ENCODE results near the gene TBC1D5. TPM values are rescaled to one million over a fixed set of nuclear protein-coding genes. Genes with fewer than 3 reads are reported as not detected.

Gene TBC1D5
- total RNA-seq, 1 donor from 2014 or later = 55.6 TPM

- no peaks in the 10 kb centered on the region for H3K36me3 Mint-ChIP-seq (ENCODE audit: insufficient read depth)
- no peak for TF ChIP-seq CTCF (IDR thresholded peaks at IDR 0.05; ENCODE audit: unreplicated experiment)
- H3K4me3 Mint-ChIP-seq (ENCODE audit: low read depth) = no peak overlapping the region
- H3K27ac Mint-ChIP-seq = no peak overlapping the region
- no peaks in the 10 kb centered on the region for H3K9me3 Mint-ChIP-seq (ENCODE audit: low read depth)
- no peak for DNase-seq (ENCODE audit: low spot score, unreplicated experiment)
- no peaks in the 10 kb centered on the region for H3K4me1 Mint-ChIP-seq (ENCODE audit: low read depth)
- H3K27me3 Mint-ChIP-seq = no peaks in the 10 kb centered on the region
Measured at GRCh38 chr3:17310983-17311382, 431.4 kb downstream of the TBC1D5 start.

GRCh38 chr3:17307887-17308286, 434.5 kb downstream of the TBC1D5 start:
- H3K4me1 Mint-ChIP-seq (ENCODE audit: low read depth) = no peaks in the 10 kb centered on the region
- no peaks in the 10 kb centered on the region for H3K36me3 Mint-ChIP-seq (ENCODE audit: insufficient read depth)
- no peak overlapping the region for H3K4me3 Mint-ChIP-seq (ENCODE audit: low read depth)
- no peaks in the 10 kb centered on the region for H3K9me3 Mint-ChIP-seq (ENCODE audit: low read depth)
- TF ChIP-seq CTCF (IDR thresholded peaks at IDR 0.05; ENCODE audit: unreplicated experiment) = no peak
- no peak overlapping the region for H3K27ac Mint-ChIP-seq
- no peaks in the 10 kb centered on the region for H3K27me3 Mint-ChIP-seq
- DNase-seq (ENCODE audit: low spot score, unreplicated experiment) = no peak

DNA sequence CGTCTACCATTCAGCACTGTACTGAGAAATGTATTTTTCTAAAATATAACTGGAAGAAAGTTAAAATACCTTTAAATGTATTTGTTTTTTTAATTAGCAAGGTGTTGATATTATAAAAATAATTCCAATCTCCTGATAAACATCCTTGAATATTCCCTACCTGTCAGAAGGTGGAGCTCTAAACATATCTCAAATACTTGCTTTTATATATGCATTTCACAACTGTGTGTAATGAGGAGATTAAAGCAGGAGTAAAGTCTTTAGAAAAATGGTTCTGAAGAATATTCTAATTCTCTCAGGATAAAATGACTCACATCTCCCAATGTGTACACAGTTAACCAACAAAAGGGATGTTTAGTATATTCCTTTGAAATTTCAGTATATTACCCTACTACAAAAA, 434.9 kb downstream of the TBC1D5 start:
- Mint-ChIP-seq H3K4me3 (ENCODE audit: low read depth) (no peak overlapping the region), H3K9me3 (ENCODE audit: low read depth) (no peaks in the 10 kb centered on the region), H3K27ac (no peak overlapping the region), H3K4me1 (ENCODE audit: low read depth) (no peaks in the 10 kb centered on the region), H3K36me3 (ENCODE audit: insufficient read depth) (no peaks in the 10 kb centered on the region), H3K27me3 (no peaks in the 10 kb centered on the region)
- no peak for DNase-seq (ENCODE audit: low spot score, unreplicated experiment)
- no peak for TF ChIP-seq CTCF (IDR thresholded peaks at IDR 0.05; ENCODE audit: unreplicated experiment)

- H3K27me3 Mint-ChIP-seq = no peaks in the 10 kb centered on the region
- H3K4me3 Mint-ChIP-seq (ENCODE audit: low read depth) = no peak overlapping the region
- H3K36me3 Mint-ChIP-seq (ENCODE audit: insufficient read depth) = no peaks in the 10 kb centered on the region
- no peaks in the 10 kb centered on the region for H3K4me1 Mint-ChIP-seq (ENCODE audit: low read depth)
- no peak for DNase-seq (ENCODE audit: low spot score, unreplicated experiment)
- H3K27ac Mint-ChIP-seq = no peak overlapping the region
- TF ChIP-seq CTCF (IDR thresholded peaks at IDR 0.05; ENCODE audit: unreplicated experiment) = no peak
- H3K9me3 Mint-ChIP-seq (ENCODE audit: low read depth) = no peaks in the 10 kb centered on the region
Measured at GRCh38 chr3:17304969-17305368, 437.5 kb downstream of the TBC1D5 start.

GRCh38 chr3:17302774-17303173, 439.7 kb downstream of the TBC1D5 start:
- no peak overlapping the region for H3K4me3 Mint-ChIP-seq (ENCODE audit: low read depth)
- H3K9me3 Mint-ChIP-seq (ENCODE audit: low read depth) = no peaks in the 10 kb centered on the region
- H3K27ac Mint-ChIP-seq = no peak overlapping the region
- H3K36me3 Mint-ChIP-seq (ENCODE audit: insufficient read depth) = no peaks in the 10 kb centered on the region
- H3K4me1 Mint-ChIP-seq (ENCODE audit: low read depth) = no peaks in the 10 kb centered on the region
- no peaks in the 10 kb centered on the region for H3K27me3 Mint-ChIP-seq
- DNase-seq (ENCODE audit: low spot score, unreplicated experiment) = no peak
- TF ChIP-seq CTCF (IDR thresholded peaks at IDR 0.05; ENCODE audit: unreplicated experiment) = no peak
